GM18870 (cell line): ENCODE measurements around the gene ERP27.

Experiments
- ATAC-seq: cut with Tn5 transposase; IDR thresholded peaks from one replicate; pipeline ENCODE4 v1.9.1; 2021; ENCODE audit warnings: moderate library complexity; ENCODE audit not compliant: unreplicated experiment

Gene ERP27

GRCh38 chr12:14938301-14938700, at the start of gene ERP27:
Gene ERP27, minus strand, starts transcription at chr12:14938537. Its CDS starts 29 bp downstream, at chr12:14938508.
- no peak for ATAC-seq

GRCh38 chr12:14988035-14988434, 49.7 kb upstream of the ERP27 start:
- ATAC-seq = no peak

- no peak for ATAC-seq
Observed at GRCh38 chr12:14986449-14986848, 48.1 kb upstream of the ERP27 start.

DNA sequence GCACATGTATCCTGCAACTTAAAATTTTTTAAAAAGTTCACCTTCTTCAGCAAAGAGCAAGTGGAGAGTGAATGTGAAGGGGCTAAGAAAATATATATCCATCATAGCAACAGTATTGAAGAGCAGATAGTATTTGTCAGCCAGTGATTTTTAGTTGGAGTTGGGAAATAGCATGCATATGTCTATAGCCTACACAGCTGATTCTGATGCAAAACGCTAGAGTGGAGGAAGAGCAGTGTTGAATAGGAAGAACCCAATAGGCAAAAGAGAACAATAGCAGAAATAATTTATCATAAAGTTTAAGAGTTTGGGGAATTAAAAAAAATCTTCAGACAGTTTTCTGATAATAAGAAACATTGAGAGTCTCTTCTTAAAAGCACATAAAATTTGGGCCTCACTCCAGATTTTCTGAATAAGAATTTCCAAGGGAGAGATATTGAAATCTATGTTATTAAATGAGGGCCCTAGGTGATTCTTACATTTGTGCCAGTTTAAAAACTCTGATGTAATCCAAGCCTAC, 46.5 kb upstream of the ERP27 start:
- no peak for ATAC-seq

GRCh38 chr12:14984036-14984435, 45.7 kb upstream of the ERP27 start:
- ATAC-seq = no peak

- no peak for ATAC-seq
Observed at GRCh38 chr12:14982991-14983390, 44.7 kb upstream of the ERP27 start.

- ATAC-seq = no peak
Observed at GRCh38 chr12:14982562-14982961, 44.2 kb upstream of the ERP27 start.

GRCh38 chr12:14981049-14981448, 42.7 kb upstream of the ERP27 start:
- no peak for ATAC-seq

GRCh38 chr12:14979468-14979867, 41.1 kb upstream of the ERP27 start:
- no peak for ATAC-seq

- no peak for ATAC-seq
Observed at GRCh38 chr12:14976658-14977057, 38.3 kb upstream of the ERP27 start.

GRCh38 chr12:14975457-14975856, 37.1 kb upstream of the ERP27 start:
- no peak for ATAC-seq

GRCh38 chr12:14974633-14975032, 36.3 kb upstream of the ERP27 start:
- no peak for ATAC-seq

DNA sequence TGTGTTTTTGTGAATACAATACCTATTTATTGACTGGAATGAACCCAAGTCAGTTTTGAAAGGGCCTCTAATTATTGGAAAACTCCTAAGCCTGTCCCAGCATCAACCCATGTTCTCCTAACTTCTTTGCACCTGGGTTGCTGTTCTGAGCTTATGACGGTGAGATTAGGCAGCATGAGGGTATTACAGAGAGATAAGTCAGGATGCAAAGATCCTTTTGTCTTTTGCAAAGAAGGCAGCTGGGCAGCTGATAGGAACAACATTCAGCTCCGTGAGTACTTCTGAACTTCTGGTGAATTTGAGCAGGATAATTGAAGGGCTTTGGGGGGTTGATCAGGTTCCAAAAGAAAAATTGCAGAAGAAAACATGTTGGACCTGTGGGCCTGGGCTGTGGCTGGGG, 34.5 kb upstream of the ERP27 start, which contains the start of gene PDE6H:
TSS of gene PDE6H (plus strand) at position 227 of the 400 bp plus-strand sequence. CDS start 4,971 bp downstream, outside the sequence.
- ATAC-seq = no peak

DNA sequence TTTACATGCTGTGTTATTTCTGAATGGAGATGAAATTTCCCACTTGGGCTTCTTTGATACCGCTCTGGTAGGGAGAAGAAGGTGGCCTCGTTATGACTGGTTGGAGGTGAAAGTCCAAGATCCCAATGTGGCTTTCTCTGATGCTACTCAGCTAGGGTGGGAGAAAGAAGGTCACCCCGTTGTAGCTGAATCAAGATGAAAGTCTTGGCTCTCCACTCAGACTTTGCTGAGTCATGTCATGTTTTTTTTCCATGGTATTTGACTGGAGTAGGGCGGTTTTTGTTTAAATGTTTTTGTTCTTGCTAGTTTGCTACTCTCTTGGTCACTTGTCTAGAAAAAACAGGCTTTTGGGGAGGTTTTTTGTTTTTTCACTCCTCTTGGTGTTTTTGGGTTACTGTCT, 32.1 kb upstream of the ERP27 start:
- ATAC-seq = no peak

DNA sequence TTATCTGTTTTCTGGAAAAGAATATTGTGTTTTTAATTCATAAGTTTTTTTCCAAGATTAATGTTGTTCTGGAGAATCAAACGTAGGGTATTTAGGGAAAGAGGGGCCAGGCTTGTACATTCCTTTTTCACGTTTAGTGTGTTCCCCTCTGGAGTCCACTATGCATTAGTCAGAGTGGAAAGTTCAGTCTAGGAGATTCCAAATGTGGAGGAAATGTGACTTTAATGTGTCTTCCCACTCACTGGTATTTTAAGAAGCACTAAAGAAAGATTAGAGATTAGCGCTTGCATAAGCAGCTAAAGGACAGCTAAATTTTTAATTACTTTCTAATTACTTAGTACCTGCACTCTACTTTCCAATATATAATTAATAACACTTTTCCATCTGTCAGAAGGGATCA, 30.1 kb upstream of the ERP27 start:
- no peak for ATAC-seq

DNA sequence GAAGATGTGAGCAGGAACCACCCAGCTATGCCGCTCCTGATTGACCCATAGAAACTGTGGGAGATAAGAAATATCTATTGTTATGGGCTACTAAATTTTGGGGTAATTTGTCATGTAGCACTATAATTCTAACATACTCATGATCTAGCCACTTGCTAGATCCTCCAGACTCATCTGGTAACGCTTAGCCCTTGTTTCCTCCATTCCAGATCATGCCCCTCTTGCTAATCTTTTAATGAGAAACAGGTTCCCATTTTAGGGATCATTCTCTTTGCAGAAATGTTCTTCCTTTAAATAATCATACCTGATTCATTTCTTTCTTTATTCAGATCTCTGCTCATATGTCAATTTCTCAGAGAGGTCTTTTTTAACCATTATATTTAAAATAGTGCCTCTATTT, 26.9 kb upstream of the ERP27 start:
- ATAC-seq = no peak

DNA sequence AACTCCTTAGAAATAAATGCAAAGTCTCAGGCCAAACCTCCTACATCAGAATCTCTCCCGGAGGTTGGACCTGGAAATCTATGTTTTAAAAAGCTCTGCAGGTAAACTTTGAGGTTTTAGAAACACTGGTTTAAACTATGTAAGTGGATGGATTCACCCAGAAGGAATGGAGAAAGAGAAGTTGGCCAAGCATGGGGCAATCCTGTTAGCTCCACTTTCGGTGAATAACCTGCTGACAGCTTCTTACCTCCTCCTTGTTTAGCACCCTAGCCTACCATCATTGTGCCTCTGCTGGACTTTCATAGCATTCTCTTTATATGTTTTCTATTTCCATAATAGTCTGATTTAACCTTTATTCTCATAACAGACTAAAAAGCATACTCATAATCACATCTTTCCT, 26.1 kb upstream of the ERP27 start:
- ATAC-seq = no peak

DNA sequence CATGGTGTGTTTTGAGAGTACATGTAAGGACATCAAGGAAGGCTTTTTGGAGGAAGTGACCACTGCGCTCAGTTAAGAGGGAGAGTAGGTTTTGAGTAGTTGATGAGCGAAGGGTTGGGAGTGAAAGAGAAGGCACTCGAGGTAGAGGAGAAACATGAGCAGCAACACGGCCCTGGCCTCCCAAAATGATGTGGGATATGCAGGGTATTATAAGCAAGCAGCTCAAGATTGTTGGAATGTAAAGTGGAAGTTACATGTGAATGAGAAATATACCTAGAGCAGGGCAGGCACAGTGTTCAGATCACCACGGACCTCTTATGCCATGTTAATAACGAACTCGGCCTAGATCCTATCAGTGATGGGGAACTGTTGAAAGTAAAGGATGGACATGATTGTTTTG, 25.2 kb upstream of the ERP27 start:
- ATAC-seq = no peak

GRCh38 chr12:14962797-14963196, 24.5 kb upstream of the ERP27 start:
- no peak for ATAC-seq

- no peak for ATAC-seq
Observed at GRCh38 chr12:14962153-14962539, 23.8 kb upstream of the ERP27 start.

DNA sequence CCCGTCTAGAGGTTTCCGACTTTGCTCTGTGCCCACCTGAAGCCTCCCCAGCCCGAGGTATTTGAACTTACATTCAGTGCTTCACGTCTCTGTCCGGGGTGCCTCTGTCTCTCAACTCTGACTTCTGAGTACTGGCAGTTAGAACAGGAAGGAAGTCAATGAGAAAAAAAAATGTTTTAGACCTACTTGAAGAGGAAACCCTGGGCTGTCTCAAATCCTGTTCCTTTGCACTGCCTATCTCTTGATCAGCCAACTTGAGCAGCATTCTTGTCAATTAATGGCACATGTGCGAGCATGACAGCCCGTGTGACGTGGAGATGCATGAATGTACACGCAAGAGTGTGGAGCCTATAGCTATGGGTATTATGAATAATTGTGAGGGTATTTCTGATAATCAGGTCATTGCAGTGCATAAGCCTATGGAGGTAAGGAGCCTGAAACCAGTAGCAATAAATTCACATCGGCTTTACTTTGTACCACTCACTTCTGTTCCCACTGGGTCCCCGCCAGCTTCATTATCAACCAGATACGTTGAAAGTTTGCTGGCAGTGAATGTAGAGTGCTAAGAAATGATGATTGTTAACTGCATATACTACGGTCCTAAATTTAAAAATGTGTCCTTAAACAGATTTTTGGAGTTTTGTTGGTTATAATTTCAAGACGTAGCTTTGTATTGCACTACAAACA, 23.3 kb upstream of the ERP27 start, which contains the start of gene ARHGDIB:
TSS of gene ARHGDIB (minus strand) at position 136 of the 687 bp plus-strand sequence. CDS start 10,889 bp downstream, outside the sequence.
- peak; percentile 71 for ATAC-seq

DNA sequence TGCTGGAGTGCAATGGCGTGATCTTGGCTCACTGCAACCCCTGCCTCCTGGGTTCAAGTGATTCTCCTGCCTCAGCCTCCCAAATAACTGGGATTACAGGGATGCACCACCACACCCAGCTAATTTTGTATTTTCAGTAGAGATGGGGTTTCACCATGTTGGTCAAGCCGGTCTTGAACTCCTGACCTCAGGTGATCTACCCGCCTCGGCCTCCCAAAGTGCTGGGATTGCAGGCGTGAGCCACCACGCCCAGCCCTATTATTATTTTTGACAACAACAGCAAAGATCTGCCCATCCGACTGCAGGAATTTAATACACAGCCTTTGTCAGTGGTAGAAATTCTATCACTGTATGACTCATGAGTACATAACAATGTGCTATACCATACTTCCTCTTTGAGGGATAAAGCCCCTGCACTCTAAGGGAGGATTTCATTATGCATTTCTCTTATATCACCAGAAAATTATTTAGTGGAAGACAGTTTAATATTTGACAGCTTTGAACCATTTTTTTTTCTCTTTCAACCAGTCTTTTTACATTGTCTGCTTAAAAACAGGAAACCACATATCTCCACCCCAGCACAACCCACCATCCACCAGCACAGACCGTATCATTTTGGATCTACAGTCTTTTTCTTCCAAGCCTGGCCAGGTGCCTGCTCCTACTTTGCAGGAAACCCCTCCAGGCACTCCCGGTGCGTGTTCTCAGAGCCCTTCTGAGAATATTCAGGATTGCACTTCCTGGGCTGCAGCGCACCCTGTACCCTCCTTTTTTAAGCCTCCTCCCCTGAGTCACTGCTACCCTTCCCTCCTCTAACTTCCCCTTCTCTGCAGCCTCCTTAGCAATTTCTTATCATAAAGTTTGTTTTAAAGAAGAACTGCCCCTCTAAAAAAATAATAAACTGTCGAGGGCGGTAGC, 22.5 kb upstream of the ERP27 start:
- peak; percentile 29 for ATAC-seq
